Globus pallidus (tissue), 1 donor: ENCODE measurements around the gene RERE.
"Not testable (repeated sequence)": the region's sequence is repeated elsewhere in the genome, so short reads cannot be mapped to it uniquely, and the experiment has no call there.

ENCODE experiments used
- DNase-seq: peaks from one replicate; pipeline ENCODE4 v3.0.0-alpha.2; 2015; ENCODE audit warnings: low spot score

Gene RERE

GRCh38 chr1:8797216-8797615 is 20.2 kb downstream of the RERE start:
- no peak for DNase-seq

- DNase-seq: no peak
Measured at GRCh38 chr1:8796812-8797211, 20.6 kb downstream of the RERE start.

GRCh38 chr1:8794605-8795004 is 22.8 kb downstream of the RERE start:
- DNase-seq: no peak

- no peak for DNase-seq
Measured at GRCh38 chr1:8791819-8792218, 25.6 kb downstream of the RERE start.

- DNase-seq: no peak
Measured at GRCh38 chr1:8790987-8791386, 26.5 kb downstream of the RERE start.

- DNase-seq: no peak
Measured at GRCh38 chr1:8790478-8790877, 27.0 kb downstream of the RERE start.

GRCh38 chr1:8789314-8790214 is 27.9 kb downstream of the RERE start:
- no peak for DNase-seq

- no peak for DNase-seq
Measured at GRCh38 chr1:8787218-8787617, 30.2 kb downstream of the RERE start.

GRCh38 chr1:8786204-8786603 is 31.2 kb downstream of the RERE start:
- DNase-seq: not testable (repeated sequence)

GRCh38 chr1:8782955-8783354 is 34.5 kb downstream of the RERE start:
- no peak for DNase-seq

GRCh38 chr1:8782001-8782620 is 35.3 kb downstream of the RERE start:
- DNase-seq: no peak

GRCh38 chr1:8780405-8780804 is 37.0 kb downstream of the RERE start:
- no peak for DNase-seq

GRCh38 chr1:8777867-8778266 is 39.6 kb downstream of the RERE start:
- no peak for DNase-seq

- no peak for DNase-seq
Measured at GRCh38 chr1:8776104-8776503, 41.3 kb downstream of the RERE start.

- no peak for DNase-seq
Measured at GRCh38 chr1:8767006-8767405, 50.4 kb downstream of the RERE start.

GRCh38 chr1:8765198-8765597 is 52.2 kb downstream of the RERE start:
- no peak for DNase-seq

- DNase-seq: no peak
Measured at GRCh38 chr1:8764293-8764937, 53.0 kb downstream of the RERE start.

GRCh38 chr1:8763888-8764287 is 53.6 kb downstream of the RERE start:
- no peak for DNase-seq

- no peak for DNase-seq
Measured at GRCh38 chr1:8754993-8755392, 62.4 kb downstream of the RERE start.

GRCh38 chr1:8754247-8754650 is 63.2 kb downstream of the RERE start:
- DNase-seq: no peak

GRCh38 chr1:8753736-8754135 is 63.7 kb downstream of the RERE start:
- DNase-seq: no peak

- DNase-seq: no peak
Measured at GRCh38 chr1:8752921-8753713, 64.3 kb downstream of the RERE start.
